Measurements from ENCODE around the gene TARBP2.
A peak's percentile ranks its signal among the peaks of the same experiment; 100 is the strongest.

Gene TARBP2

DNA sequence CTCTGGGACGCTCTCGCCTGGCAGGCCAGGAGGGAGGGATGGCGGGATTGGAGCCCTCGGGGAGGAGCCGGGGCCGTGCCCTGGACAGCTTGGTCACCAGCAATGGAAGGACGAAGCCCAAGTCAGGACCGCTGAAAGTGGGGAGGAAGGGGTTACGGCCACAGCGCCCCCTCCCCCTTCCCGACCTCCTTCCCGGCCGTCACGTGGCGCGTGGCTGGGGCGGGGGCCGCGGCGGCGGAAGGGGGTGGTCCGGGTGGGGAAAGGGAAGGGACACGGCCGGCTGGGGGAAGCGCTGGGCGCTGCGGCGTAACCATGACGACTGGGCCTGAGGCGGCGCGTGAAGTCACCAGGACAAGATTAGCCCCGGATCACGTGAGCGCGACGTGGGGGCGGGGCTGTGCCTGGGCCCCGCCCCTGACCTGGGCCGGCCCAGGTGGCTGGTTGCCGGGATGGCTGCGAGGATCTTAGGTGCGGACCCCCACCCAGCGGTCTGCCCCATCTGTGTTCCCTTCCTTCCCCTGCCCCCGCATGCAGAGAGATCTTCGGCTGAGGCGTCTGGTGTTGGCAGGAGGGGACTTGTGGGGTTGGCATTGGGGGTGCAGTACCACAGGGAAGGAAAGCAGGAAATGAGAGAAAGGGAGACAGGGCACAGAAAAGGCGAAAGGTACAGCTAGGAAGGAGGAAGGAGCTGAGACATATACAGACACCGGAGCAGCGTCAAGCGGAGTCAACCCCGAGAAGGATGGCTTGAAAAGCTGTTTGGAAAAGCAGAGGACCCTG, 8.1 kb upstream of the TARBP2 start:
- peak; percentile 90 for DNase-seq
- in situ Hi-C loops (cut with MboI; ENCODE audit: low pct_unique_long_range_greater_than_20kb, low sequenced_read_pairs): no loop called here

GRCh38 chr12:53493610-53494391, 7.3 kb upstream of the TARBP2 start:
- in situ Hi-C loops (cut with MboI; ENCODE audit: low pct_unique_long_range_greater_than_20kb, low sequenced_read_pairs): no loop called here
- DNase-seq: no peak

- DNase-seq: peak; percentile 54
Measured at GRCh38 chr12:53495903-53496751, 5.0 kb upstream of the TARBP2 start.

DNA sequence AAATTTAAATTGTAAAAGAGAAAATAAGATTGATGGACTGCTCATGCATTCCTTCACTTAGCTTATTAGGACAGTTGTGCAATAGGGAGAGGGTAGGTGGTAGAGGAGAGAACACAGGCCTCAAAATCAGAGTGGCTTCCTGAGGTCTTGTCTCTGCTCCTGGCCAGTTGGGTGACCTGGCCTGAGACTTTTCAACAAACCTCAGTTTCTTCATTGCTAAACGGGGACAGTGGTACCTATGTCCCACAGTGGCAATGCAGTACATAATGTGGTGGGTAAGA, 4.4 kb upstream of the TARBP2 start:
- in situ Hi-C loops (cut with MboI; ENCODE audit: low pct_unique_long_range_greater_than_20kb, low sequenced_read_pairs): no loop called here
- DNase-seq: no peak

More at GRCh38 chr12:53495903-53496751, 5.0 kb upstream of the TARBP2 start:
- in situ Hi-C loops (cut with MboI; ENCODE audit: low pct_unique_long_range_greater_than_20kb, low sequenced_read_pairs): no loop called here

DNA sequence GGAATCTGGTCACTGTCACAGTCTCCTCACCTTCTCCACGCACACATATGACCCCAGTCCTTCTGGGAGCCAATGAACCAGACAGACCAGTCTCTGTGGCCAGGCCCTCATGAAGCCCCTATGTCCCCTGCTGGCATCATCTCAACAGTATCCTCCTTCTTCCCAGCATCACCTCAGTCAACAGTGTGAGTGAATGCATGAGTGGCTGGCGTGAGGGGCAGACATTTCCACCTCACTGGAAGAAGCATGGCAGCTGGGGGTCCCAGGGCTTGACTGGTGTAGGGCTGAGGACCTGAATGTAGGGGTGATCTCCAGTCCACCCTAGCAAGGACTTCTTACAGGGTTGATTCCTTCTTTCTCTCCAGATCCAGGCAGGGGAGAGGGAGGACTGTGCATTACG, 3.6 kb upstream of the TARBP2 start:
- in situ Hi-C loops (cut with MboI; ENCODE audit: low pct_unique_long_range_greater_than_20kb, low sequenced_read_pairs): no loop called here
- no peak for DNase-seq

GRCh38 chr12:53498235-53498630, 2.9 kb upstream of the TARBP2 start:
- DNase-seq: no peak
- in situ Hi-C loops (cut with MboI; ENCODE audit: low pct_unique_long_range_greater_than_20kb, low sequenced_read_pairs): no loop called here

GRCh38 chr12:53499266-53500141, 1.6 kb upstream of the TARBP2 start, which contains the start of gene MAP3K12:
TSS of gene MAP3K12 (minus strand) at chr12:53499458. CDS start at chr12:53487391, 12,067 bp downstream.
- in situ Hi-C loops (cut with MboI; ENCODE audit: low pct_unique_long_range_greater_than_20kb, low sequenced_read_pairs): no loop called here
- DNase-seq: peak; percentile 37

- in situ Hi-C loops (cut with MboI; ENCODE audit: low pct_unique_long_range_greater_than_20kb, low sequenced_read_pairs): no loop called here
- DNase-seq: no peak
Measured at GRCh38 chr12:53500142-53500775, 824 bp upstream of the TARBP2 start.

GRCh38 chr12:53501615-53502181, 615 bp downstream of the TARBP2 start:
- no peak for DNase-seq

DNA sequence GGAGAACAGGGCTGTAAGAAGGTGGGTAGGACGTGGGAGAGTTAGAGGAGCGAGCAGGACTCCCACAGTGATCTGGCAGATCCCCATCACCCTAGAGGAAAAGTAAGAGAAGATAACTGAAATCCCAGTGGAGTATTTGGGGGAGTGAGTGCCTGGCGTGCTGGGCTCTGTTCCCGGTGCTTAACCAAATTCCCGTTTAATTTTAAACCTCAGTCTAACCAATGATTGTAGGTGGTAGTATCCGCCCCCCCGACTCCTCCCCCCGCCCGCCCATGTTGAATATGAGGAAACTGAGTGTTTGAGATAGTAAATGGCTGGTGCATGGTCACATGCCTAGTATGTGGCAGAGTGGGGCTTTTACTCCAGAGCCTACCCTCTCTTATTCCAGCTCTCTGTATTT, 1.2 kb downstream of the TARBP2 start:
- DNase-seq: no peak
- in situ Hi-C loops (cut with MboI; ENCODE audit: low pct_unique_long_range_greater_than_20kb, low sequenced_read_pairs): no loop called here

More at GRCh38 chr12:53501615-53502181, 615 bp downstream of the TARBP2 start:
- in situ Hi-C loops (cut with MboI; ENCODE audit: low pct_unique_long_range_greater_than_20kb, low sequenced_read_pairs): no loop called here

- in situ Hi-C loops (cut with MboI; ENCODE audit: low pct_unique_long_range_greater_than_20kb, low sequenced_read_pairs): no loop called here
- DNase-seq: no peak
Measured at GRCh38 chr12:53502983-53503728, 2.1 kb downstream of the TARBP2 start.

DNA sequence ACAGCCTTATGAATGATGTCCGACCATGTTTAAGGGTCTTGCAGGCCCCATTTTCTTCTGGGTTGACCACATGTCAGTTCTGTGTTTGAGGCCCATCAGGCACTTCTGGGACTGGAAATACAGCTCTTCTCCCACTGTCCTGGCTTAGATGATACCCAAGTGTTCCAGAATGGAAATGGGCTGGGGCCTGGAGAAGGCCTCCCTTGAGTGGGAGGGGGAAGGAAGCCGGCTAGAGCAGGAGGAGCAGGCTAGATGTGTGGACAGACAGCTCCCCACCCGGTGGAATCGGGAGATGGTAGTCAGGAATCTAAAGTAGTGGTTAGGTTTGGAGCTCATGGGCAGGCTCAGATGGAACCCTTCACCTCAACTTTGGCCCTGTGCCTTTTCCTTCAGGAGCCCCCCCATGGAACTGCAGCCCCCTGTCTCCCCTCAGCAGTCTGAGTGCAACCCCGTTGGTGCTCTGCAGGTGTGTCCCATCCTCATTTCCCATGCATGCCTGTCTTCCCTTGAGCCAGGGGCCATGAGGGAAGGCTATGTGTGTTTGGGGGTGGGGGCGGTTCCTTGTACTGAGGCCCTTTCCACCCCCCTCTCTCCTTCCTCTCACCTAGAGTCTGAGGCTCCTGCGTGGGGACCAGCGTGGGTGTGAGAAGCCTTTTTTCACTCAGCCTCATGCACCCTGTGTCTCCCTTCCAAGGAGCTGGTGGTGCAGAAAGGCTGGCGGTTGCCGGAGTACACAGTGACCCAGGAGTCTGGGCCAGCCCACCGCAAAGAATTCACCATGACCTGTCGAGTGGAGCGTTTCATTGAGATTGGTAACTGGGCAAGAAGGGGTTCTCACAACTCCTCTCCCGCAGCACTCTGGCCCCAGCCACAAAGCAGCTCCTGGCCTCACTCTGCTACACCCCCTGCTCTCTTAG, 3.2 kb downstream of the TARBP2 start:
- in situ Hi-C loops (cut with MboI; ENCODE audit: low pct_unique_long_range_greater_than_20kb, low sequenced_read_pairs): no loop called here
- DNase-seq: no peak

GRCh38 chr12:53505086-53505485, 4.0 kb downstream of the TARBP2 start:
- in situ Hi-C loops (cut with MboI; ENCODE audit: low pct_unique_long_range_greater_than_20kb, low sequenced_read_pairs): no loop called here
- DNase-seq: no peak

DNA sequence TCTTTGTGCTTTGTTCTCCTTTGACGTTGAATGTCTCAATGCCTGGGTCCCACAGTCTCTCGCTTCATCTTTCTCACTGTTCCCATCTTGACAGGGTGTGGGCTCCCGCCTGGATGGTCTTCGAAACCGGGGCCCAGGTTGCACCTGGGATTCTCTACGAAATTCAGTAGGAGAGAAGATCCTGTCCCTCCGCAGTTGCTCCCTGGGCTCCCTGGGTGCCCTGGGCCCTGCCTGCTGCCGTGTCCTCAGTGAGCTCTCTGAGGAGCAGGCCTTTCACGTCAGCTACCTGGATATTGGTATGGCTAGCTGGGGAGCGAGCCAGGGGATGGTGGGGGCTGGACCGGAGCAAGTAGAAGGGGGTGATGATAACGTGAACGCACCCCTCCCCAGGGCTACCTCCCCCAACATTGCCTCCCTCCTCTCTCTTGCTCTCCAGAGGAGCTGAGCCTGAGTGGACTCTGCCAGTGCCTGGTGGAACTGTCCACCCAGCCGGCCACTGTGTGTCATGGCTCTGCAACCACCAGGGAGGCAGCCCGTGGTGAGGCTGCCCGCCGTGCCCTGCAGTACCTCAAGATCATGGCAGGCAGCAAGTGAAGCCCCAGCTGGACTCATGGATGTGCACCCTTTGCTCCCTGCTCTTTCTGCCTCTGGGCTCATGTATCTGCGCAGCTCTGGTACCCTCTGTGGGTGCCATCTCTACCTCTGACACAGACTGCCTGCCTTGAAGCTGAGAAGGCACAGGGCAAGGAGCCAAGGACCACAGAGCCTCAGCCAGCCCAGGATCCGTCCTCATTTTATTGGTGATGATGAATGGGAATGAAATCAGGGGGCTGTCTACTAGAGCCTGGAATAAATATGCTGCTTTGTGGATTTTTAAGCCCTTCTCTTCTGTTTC, 4.7 kb downstream of the TARBP2 start:
- no peak for DNase-seq
- in situ Hi-C loops (cut with MboI; ENCODE audit: low pct_unique_long_range_greater_than_20kb, low sequenced_read_pairs): no loop called here

GRCh38 chr12:53506450-53506785, 5.3 kb downstream of the TARBP2 start:
- no peak for DNase-seq
- in situ Hi-C loops (cut with MboI; ENCODE audit: low pct_unique_long_range_greater_than_20kb, low sequenced_read_pairs): no loop called here

Measured in KBM-7 (cell line).